HL-60/S4 treated with phorbol 12-myristate 13-acetate at 8.2 ng/mL for 4 days and 3 days (cell line): ENCODE data around the gene PDE11A.

Experiments
- in situ Hi-C: fragments of 300-500 bp; cut with MboI; formaldehyde crosslinking; loops from 2 replicates; pipeline ENCODE4 v1.15.0; 2022; ENCODE audit warnings: low sequenced_read_pairs

PDE11A gene

GRCh38 chr2:177730792-177731191, 341.8 kb downstream of the PDE11A start:
- in situ Hi-C loops = no loop called here

GRCh38 chr2:177730363-177730762, 342.2 kb downstream of the PDE11A start:
- in situ Hi-C loops = no loop called here

GRCh38 chr2:177728920-177729319, 343.7 kb downstream of the PDE11A start:
- in situ Hi-C loops = no loop called here

GRCh38 chr2:177728399-177728765, 344.2 kb downstream of the PDE11A start:
- in situ Hi-C loops = no loop called here

GRCh38 chr2:177727577-177728398, 344.8 kb downstream of the PDE11A start:
- in situ Hi-C loops = no loop called here

GRCh38 chr2:177726931-177727348, 345.6 kb downstream of the PDE11A start:
- in situ Hi-C loops = no loop called here

GRCh38 chr2:177724398-177725287, 347.9 kb downstream of the PDE11A start:
- in situ Hi-C loops = no loop called here

GRCh38 chr2:177723235-177723634, 349.3 kb downstream of the PDE11A start:
- in situ Hi-C loops = no loop called here

GRCh38 chr2:177721818-177722567, 350.6 kb downstream of the PDE11A start:
- in situ Hi-C loops = no loop called here

- in situ Hi-C loops = no loop called here
Observed at GRCh38 chr2:177721087-177721486, 351.5 kb downstream of the PDE11A start.

GRCh38 chr2:177717831-177718618, 354.6 kb downstream of the PDE11A start:
- in situ Hi-C loops = no loop called here

- in situ Hi-C loops = no loop called here
Observed at GRCh38 chr2:177716484-177716883, 356.1 kb downstream of the PDE11A start.

GRCh38 chr2:177715771-177716170, 356.8 kb downstream of the PDE11A start:
- in situ Hi-C loops = no loop called here

GRCh38 chr2:177714704-177715103, 357.9 kb downstream of the PDE11A start:
- in situ Hi-C loops = no loop called here

GRCh38 chr2:177712462-177712861, 360.1 kb downstream of the PDE11A start:
- in situ Hi-C loops = no loop called here

- in situ Hi-C loops = no loop called here
Observed at GRCh38 chr2:177711483-177712265, 360.9 kb downstream of the PDE11A start.

- in situ Hi-C loops = no loop called here
Observed at GRCh38 chr2:177710889-177711288, 361.7 kb downstream of the PDE11A start.

- in situ Hi-C loops = no loop called here
Observed at GRCh38 chr2:177709986-177710401, 362.6 kb downstream of the PDE11A start.

- in situ Hi-C loops = no loop called here
Observed at GRCh38 chr2:177708660-177709444, 363.7 kb downstream of the PDE11A start.
